T-helper 1 cell (primary cell): ENCODE results near the gene FUT2.

ENCODE experiments used
- DNase-seq, 5 donors: peaks; one replicate each; pipeline ENCODE4 v3.0.0-alpha.2; 2012 to 2020

Gene FUT2

GRCh38 chr19:48755084-48755641 lies 59.4 kb downstream of the FUT2 start, which contains the start of gene FGF21:
Gene FGF21, plus strand, starts transcription at chr19:48755524. Its CDS starts 713 bp downstream, at chr19:48756237.
- no peak for DNase-seq
